Measurements from ENCODE around the gene DIP2A.
A peak's percentile ranks its signal among the peaks of the same experiment; 100 is the strongest.
"Not testable (repeated sequence)": the region's sequence is repeated elsewhere in the genome, so short reads cannot be mapped to it uniquely, and the experiment has no call there.

DIP2A gene

DNA sequence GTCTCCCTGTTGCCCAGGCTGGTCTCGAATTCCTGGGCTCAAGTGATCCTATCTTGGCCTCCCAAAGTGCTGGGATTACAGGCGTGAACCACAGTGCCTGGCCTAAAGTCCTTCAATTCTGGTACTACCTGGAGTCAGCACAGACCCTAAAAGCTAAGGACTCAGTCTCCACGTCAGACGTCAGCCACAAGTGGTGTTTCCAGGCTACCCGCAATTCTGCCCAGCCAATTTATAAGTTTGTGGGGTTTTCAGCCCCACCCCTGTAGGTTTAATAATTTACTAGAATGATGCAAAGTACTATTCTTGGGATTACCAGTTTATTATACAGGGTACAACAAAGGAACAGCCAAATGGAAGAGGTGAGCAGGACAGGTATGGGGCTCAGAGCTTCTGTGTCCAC lies 10.6 kb upstream of the DIP2A start:
- no peak for DNase-seq (ENCODE audit: low read depth in 2 of 2, low spot score in 1 of 2)

DNA sequence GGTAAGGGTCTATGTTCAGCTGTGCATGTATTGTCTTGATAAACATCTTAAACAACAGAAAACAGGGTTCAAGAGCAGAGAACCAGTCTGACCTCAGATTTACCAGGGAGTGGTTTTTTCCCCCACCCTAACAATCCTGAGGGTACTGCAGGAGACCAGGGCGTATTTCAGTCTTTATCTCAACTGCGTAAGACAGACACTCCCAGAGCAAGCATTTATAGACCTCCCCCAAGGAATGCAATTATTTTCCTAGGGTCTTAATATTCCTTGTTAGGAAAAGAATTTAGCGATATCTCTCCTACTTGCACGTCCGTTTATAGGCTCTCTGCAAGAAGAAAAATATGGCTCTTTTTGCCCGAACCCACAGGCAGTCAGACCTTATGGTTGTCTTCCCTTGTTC lies 9.8 kb upstream of the DIP2A start:
- not testable (repeated sequence) for DNase-seq (ENCODE audit: low read depth in 2 of 2, low spot score in 1 of 2)

DNA sequence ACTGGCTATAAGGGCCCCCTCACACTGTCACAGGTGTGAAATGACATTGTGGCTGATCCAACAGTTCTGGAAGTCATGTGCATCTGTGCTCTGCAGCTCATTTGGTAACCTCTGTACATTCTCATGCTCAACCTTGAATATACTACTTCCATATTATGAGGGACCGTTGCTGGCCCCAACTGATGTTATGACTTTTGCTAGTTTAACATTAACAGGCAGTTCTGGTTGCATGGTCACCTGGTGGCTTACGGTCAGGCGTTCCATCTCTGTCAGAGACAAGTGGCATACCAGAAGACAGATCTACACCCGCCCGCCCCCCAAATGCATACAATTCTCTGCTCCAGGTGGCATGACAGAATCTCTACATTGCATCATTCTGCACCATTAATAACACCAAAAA lies 6.0 kb upstream of the DIP2A start:
- DNase-seq (ENCODE audit: low read depth in 2 of 2, low spot score in 1 of 2) = no peak

DNA sequence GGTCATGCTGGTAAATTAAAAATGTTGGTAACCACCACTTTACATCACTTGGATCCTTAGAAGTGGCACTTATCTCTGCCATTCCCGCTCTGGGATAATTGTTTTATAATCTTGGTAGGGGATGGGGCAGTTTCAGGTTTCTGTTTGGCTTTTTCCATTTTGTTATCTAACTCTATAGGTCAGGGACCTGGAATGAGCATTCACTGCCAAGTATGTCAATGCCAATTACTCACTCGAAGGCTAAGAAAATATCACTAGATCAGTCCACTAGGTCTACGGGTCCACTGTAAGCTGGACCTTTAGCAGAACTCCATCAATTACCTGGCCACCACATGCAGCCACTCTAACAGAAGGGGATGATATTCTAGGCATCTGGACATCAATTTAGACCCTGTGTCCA lies 4.5 kb upstream of the DIP2A start:
- no peak for DNase-seq (ENCODE audit: low read depth in 2 of 2, low spot score in 1 of 2)

DNA sequence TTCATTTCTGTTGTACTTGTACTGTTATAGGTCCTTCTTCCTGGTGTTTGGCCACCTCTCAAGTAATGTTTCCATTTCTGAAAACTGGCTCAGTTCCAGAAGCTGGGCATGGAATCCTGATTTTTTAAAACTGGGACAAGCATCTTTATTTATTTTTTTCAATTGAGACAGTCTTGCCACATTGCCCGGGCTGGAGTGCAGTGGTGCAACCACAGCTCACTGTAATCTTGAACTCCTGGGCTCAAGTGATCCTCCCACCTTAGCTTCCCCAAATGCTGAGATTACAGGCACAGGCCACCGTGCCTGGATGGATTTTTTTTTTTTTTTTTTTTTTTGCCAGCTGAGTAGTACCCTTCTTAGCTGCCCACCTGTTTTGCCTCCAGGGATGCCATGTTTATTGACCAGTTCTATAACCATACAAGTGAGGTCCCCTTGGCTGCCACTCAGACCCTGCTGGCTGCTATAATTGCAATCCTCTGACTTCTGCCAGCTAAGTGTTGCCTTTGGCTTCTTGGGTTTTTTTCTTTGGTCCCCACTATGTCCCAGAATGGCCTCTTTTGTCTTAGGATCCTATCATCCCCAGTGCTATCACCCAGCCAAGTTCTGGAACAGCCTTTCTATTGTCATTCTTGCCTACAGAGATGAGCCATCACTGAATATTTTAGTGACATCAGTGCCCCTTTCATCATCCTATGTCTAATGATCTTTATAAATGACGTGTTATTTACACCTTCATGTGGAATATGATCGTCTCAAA lies 3.9 kb upstream of the DIP2A start:
- DNase-seq (ENCODE audit: low read depth in 2 of 2, low spot score in 1 of 2) = no peak

DNA sequence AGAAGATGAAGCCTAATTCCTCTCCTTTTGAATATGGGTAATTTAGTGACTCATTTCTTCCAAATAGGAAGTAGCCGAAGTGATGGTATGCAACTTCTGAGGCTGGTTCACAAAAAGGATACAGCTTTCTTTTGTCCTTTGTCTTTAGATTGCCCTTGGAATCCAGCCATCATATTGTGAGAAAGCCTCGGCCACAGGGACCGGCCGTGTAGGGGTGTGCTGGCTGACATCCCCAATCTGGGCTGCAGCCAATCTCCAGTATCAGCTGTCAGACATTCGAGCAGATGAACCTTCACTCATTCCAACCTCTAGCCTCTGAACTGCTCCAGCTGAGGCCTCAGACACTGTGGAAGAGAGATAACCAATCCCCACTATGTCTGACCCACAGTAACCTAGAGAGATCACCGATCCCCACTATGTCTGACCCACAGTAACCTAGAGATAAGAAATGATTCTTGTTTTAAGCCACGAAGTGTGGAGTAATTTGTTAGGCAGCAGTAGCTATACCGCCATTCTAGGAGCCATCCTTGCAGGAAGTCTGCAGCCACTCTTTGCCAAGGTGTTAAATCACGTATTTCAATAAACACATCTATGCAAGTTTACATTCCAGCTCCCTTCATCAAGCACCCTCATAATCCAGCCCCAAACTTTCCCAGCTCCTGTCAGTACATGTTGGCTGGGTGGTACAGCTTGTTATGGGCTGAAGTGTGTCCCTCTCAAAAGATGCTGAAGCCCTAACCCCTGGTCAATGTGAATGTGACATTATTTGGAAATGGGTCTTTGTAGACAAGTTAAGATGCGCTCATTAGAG lies 2.9 kb upstream of the DIP2A start:
- no peak for DNase-seq (ENCODE audit: low read depth in 2 of 2, low spot score in 1 of 2)

DNA sequence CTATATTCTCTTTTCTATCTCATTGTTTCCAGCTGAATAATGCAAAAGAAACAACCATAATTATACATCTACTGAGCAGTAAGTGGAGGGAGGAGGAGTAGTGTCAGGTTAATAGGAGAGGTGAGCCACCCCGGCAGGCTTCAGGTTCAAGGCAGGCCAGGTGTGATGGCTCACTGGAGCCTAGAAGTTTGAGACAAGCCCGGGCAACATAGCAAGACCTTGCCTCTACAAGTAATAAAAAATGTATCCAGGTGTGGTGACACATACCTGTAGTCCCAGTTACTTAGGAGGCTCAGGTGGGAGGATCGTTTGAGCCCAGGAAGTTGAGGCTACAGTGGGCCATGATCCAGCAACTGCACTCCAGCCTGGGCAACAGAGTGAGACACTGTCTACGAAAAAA lies 1.9 kb upstream of the DIP2A start:
- no peak for DNase-seq (ENCODE audit: low read depth in 2 of 2, low spot score in 1 of 2)

DNA sequence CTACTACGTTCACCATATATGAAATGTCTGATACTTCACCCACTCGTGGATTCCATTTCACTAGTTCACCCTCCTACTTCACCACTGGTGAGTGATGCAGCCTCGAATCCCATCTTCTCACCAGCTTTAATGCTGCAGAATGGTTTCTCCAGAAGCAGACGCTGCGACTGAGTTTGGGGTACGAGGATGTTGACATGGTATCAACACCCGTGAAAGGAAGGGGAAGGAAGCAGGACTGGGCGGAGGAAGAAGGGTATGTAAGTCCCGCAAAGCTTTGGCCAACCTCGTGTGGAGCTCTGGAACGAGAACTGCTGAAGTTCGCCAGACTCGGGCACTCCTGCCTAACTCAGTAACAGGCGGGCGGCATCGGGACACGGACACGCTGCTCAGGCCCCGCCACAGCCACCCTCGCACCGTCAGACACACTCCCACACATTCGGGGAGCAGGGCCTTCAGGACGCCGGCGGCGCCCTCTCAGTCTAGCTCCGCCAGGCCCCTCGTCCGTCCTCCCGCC lies 833 bp upstream of the DIP2A start:
- peak in 1 of 2 donors; percentile 4 for DNase-seq (ENCODE audit: low read depth in 2 of 2, low spot score in 1 of 2)

DNA sequence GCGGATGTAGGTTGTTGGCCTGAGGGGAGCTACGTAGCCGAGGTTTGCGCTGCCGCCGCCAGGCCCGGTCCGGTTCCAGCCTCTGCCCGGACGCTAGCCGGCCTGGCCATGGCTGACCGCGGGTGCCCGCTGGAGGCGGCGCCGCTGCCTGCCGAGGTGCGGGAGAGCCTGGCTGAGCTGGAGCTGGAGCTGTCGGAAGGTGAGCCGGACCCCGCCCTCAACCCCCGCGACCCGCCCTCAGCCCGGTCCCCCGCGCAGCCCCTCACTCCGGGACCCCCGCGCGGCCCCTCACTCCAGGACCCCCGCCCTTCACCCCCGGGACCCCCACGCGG lies 299 bp downstream of the DIP2A start:
- no peak for DNase-seq (ENCODE audit: low read depth in 2 of 2, low spot score in 1 of 2)

DNA sequence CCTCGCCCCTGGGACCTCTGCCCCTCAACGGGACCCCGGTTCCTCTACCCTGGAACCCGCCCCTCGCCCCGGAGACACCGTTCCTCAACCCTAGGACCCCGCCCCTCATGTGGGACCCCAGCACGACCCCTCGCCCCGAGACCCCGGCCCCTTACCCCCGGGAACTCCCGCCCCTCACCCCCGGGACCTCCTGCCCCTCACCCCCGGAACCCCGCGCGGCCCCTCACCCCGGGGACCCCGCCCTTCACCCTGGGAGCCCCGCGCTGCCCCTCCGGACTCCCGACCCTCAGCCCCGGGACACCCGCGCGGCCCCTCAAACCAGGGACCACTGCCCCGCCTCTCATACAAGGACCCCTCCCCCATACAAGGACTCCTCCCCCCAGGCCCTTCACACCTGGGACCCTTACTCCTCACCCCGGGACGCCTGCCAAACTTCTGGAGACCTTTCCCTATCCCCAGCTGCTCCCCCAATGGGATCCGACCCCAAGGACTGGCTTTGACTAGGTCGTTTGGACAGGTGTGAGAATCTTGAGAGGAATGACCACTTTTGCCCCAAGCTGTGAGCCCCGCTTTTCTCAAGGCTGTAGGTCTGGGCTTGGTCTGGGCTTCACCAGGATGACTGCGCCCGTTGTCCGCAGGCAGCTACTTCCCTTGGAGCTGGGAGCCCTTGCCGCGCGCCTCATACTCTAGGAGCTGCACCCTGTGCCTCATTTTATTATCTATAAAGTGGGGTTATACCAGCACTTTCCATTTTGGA lies 843 bp downstream of the DIP2A start:
- no peak for DNase-seq (ENCODE audit: low read depth in 2 of 2, low spot score in 1 of 2)

DNA sequence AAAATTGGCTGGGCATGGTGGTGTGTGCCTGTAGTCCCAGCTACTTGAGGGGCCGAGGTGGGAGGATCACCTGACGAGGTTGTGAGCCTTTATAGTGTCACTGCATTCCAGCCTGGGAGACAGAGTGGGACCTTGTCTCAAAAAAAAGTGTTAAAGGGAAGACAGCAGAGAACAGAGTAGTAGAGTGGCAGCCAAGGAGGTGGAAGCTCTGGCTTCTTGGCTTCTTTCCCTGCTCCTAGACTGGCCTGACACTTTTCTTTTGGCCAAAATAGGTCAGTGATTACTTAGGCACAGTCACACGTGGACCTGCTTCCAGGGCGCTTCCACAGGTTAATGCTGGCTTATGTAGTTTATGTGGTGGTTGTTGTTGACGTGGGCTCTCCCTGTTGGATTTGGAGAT lies 3.2 kb downstream of the DIP2A start:
- DNase-seq (ENCODE audit: low read depth in 2 of 2, low spot score in 1 of 2) = no peak

DNA sequence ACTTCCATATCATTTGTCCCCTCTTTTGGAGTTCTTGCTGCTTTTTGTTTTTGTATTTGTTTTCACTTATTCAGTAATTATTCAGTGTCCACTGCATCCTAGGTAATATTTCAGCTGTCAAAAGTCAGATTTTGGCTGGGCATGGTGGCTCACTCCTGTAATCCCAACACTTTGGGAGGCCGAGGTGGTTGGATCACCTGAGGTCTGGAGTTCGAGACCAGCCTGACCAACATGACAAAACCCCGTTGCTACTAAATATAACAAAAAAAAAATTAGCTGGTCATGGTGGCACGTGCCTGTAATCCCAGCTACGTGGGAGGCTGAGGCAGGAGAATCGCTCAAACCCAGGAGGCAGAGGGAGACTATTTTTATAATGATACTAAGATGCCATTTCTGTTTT lies 6.5 kb downstream of the DIP2A start:
- not testable (repeated sequence) for DNase-seq (ENCODE audit: low read depth in 2 of 2, low spot score in 1 of 2)

DNA sequence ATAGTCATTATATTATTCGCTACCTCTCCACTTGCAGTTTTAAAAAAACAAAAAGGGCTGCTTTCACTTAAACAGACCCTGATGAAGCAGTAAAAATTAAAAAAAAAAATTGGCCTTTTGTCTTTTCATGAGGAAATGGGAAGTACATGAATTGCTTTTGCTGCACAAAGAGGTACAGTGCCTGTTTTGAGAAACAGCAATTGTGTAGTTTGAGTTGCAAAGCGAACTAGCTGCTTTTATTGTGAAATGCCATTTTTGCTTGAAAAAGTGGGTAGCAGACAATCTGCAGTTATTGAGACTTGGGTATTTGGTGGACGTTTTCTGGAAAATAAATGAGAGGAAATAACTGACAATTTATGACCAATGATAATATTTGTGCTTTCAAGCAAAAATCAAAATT lies 7.0 kb downstream of the DIP2A start:
- DNase-seq (ENCODE audit: low read depth in 2 of 2, low spot score in 1 of 2) = no peak

DNA sequence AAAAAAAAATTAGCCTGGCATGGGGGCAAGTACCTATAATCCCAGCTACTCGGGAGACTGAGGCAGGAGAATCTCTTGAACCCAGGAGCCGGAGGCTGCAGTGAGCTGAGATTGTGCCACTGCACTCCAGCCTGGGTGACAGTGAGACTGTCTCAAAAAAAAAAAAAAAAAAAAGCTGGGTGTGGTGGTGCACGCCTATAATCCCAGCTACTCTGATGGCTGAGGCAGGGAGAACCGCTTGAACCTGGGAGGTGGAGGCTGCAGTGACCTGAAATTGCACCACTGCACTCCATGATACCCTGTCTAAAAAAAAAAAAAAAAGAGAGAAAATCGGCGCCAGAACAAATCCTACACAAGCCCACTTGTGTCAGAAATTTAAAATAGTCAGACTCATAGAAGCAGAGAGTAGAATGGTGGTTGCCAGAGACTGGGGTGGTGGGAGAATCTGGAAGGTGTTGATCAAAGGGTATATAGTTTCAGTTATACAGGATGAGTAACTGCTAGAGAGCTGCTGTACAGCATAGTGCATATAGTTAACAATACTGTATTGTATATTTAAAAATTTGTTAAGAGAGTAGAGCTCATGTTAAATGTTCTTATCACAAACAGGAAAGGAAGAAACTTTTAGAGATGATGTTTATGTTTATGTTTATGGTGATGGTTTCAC lies 9.6 kb downstream of the DIP2A start:
- DNase-seq (ENCODE audit: low read depth in 2 of 2, low spot score in 1 of 2) = no peak

DNA sequence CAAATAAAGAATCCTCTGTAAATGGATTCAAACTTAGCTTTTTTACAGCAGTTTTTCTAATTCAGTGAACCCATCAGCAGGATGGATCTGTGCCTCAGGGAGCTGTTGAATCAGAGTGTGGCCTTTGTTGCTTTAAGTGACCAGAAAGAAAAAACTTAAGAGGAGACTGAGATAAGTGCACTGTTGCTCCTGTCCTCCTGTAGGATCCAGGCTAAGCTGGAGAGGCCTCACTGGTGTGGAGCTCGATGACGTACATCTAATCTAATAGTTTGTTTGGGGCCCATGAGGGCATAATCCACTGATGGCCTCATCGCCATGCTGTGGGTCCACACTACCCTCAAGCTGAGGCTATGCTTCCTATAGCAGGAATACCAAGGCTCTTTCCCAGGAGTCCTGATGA lies 10.6 kb downstream of the DIP2A start:
- DNase-seq (ENCODE audit: low read depth in 2 of 2, low spot score in 1 of 2) = no peak

DNA sequence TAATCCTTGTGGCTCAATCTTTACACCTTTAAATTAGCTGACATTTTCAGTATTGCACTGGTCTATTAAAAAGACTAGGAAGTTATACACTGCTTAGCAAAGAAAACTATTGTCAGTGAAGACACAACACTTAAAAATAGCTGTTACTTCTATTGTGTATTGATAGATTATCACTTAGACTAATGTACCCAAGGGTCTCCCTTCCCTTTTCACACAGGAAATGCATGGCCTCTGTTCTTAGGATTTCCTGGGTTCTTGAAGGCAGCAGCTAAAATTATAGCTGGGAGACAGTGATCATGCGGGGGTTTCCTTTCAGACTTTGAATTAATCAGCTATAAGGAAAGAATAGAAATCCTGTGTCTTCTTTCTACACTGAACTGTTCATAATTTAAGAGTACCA lies 12.8 kb downstream of the DIP2A start:
- DNase-seq (ENCODE audit: low read depth in 2 of 2, low spot score in 1 of 2) = no peak

DNA sequence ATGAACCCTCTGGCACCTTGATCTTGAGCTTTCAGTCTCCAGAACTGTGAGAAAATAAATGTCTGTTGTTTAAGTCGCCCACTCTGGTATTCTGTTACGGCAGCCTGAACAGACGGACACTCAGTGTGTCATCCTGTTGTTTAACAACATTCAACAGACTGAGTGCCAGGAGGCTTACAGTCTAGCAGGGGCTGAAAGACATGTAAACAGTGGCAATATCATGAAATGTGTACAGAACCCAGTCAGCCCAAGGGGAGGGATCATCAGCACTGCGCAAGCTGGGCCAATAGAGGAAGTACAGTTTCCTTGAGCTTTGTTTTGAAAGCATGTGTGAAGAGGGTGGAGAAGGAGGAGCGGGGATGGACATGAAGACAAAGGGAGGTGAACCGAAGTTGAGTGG lies 13.6 kb downstream of the DIP2A start:
- DNase-seq (ENCODE audit: low read depth in 2 of 2, low spot score in 1 of 2) = no peak

DNA sequence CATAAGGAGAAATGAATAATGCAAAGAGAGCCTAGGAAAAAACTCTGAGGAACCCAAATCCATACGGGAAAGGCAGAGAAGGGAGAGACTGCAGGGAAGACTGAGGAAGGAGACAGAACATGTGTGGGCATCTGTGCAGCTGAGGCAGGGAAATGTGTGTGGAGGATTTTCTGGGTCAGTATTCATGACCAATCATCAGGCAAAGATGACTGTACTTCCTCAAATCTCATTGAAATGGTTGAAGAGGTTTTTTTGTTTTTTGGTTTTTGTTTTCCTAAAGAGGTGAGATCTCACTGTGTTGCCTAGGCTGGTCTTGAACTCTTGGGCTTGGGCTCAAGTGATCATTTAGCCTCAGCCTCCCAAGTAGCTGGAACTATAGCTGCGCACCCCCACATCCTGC lies 15.7 kb downstream of the DIP2A start:
- DNase-seq (ENCODE audit: low read depth in 2 of 2, low spot score in 1 of 2) = no peak

DNA sequence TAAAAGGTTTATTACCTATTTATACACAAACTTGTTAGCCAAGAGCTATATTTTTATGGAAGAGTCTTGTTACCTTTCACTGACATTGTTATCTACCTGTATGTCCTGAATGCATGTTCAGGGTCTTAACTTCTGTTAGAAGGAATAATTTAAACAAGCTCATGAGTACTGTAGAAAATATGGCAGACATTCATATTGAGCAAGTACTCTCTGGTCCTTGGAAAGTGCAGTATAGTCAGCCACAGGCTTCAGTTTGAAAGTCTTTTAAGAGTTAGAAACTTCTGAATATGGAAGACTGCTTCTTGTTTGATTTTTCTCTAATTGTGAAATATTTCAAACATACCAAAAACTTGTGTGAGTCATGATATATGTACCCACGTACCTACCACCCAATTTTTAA lies 16.6 kb downstream of the DIP2A start:
- no peak for DNase-seq (ENCODE audit: low read depth in 2 of 2, low spot score in 1 of 2)

DNA sequence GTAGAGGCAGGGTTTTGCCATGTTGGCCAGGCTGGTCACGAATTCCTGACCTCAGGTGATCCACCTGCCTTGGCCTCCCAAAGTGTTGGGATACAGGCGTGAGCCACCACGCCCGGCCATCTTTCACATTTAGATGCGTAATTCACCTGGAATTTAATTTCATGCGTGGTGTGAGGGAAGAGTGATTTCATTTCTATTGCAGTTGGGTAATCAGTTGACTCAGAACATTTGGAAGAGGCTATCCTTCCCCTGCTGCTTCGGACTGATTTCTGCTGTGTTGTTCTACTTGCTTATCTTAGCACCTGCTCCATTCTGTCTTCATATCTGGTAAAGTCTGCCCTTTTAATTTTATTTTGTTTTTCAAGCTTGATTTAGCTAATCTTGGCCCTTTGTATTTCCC lies 19.1 kb downstream of the DIP2A start:
- DNase-seq (ENCODE audit: low read depth in 2 of 2, low spot score in 1 of 2) = no peak

DNA sequence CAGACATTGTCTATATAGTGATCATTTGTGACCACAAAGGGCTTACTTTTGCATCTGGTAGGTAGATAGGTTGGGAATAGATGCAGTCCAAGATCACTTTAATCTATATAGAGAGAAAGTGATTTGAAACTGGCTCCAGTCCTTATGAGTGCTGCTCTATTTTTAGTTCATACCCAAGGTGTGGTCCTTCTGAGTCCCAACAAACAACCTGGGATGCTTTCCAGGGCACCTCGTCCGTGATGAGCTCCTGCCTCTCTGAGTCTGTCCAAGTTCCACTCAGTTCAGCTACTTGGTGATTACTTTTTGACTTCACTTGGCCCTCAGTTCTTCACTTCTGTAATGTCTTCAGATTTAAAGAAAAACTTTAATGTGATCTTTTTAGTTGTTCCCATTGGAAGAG lies 20.2 kb downstream of the DIP2A start:
- DNase-seq (ENCODE audit: low read depth in 2 of 2, low spot score in 1 of 2) = no peak

All from stimulated activated CD8-positive, alpha-beta memory T cell treated with anti-CD3 and anti-CD28 coated beads, Interleukin-4, amount 100 ng/mL, for 4 hours (primary cell).